H1 (cell line): ENCODE results near the gene SEMA3C. TPM values are rescaled to one million over a fixed set of nuclear protein-coding genes. Genes with fewer than 3 reads are reported as not detected.

Source experiments
- CTCF ChIA-PET: fragments of 300-600 bp; sonication (Branson Sonifier 250); formaldehyde crosslinking; loops from one replicate; lab custom pipeline; 2021; ENCODE audit not compliant: partially characterized antibody; lab: Charles Lee
- POLR2A ChIA-PET: fragments of 300-600 bp; sonication (Branson Sonifier 250); formaldehyde crosslinking; loops from one replicate; lab custom pipeline; 2021; ENCODE audit warnings: inconsistent platforms; ENCODE audit not compliant: partially characterized antibody; lab: Charles Lee
- DNase-seq, 2 experiments: peaks; one replicate each; pipeline versions ENCODE4 v3.0.0 to v3.0.0-alpha.2; 2010 to 2022; ENCODE audit warnings: low spot score in 2 of 2, low read depth in 1 of 2, mixed read lengths in 1 of 2
- FAIRE-seq: peaks from 2 replicates; lab custom pipeline; 2011; peaks lifted over from hg19 to GRCh38; lab: Jason Lieb, UNC
- H2AFZ ChIP-seq: 2 replicates; pipeline ENCODE4 v1.8.1; 2012; ENCODE audit warnings: low read length, inconsistent platforms
- H2AK5ac ChIP-seq: 2 replicates; pipeline ENCODE4 v1.6.1; 2013; ENCODE audit warnings: low read depth, low read length
- H2BK120ac ChIP-seq: replicated peaks from 2 replicates; pipeline ENCODE3; 2013; ENCODE audit warnings: low read depth, low read length, inconsistent platforms
- H2BK12ac ChIP-seq: 2 replicates; pipeline ENCODE4 v1.6.1; 2013; ENCODE audit warnings: low read depth, low read length
- H2BK15ac ChIP-seq: 2 replicates; pipeline ENCODE4 v1.6.1; 2013; ENCODE audit warnings: low read length
- H2BK20ac ChIP-seq: 2 replicates; pipeline ENCODE4 v1.6.1; 2013; ENCODE audit warnings: low read length
- H2BK5ac ChIP-seq: 2 replicates; pipeline ENCODE4 v1.6.1; 2013; ENCODE audit warnings: low read depth, low read length
- H3K14ac ChIP-seq: 2 replicates; pipeline ENCODE4 v1.6.1; 2013; ENCODE audit warnings: inconsistent platforms; ENCODE audit not compliant: insufficient read length
- H3K18ac ChIP-seq: 2 replicates; pipeline ENCODE4 v1.6.1; 2013; ENCODE audit warnings: low read length; ENCODE audit errors: extremely low read depth
- H3K23ac ChIP-seq: 2 replicates; pipeline ENCODE4 v1.6.1; 2013; ENCODE audit warnings: inconsistent platforms; ENCODE audit not compliant: insufficient read length
- H3K23me2 ChIP-seq: 2 replicates; pipeline ENCODE4 v1.6.1; 2013; ENCODE audit warnings: low read depth, low read length
- H3K27ac ChIP-seq: 2 replicates; pipeline ENCODE4 v1.6.1; 2011; ENCODE audit warnings: low read depth, low read length, inconsistent platforms
- H3K27me3 ChIP-seq, 4 experiments: replicated peaks in 1 of 4; 1 replicate in 1 of 4; 2 replicates in 3 of 4; pipeline versions ENCODE4 v1.6.1 to v1.8.1; 2011 to 2013; ENCODE audit warnings: low read length in 3 of 4, mild to moderate bottlenecking in 3 of 4, inconsistent platforms in 2 of 4, mixed read lengths in 2 of 4, moderate library complexity in 1 of 4; ENCODE audit not compliant: control insufficient read depth in 3 of 4, insufficient read depth in 3 of 4; ENCODE audit errors: extremely low read depth in 1 of 4
- H3K36me3 ChIP-seq, 4 experiments: 2 replicates each; pipeline versions ENCODE4 v1.6.1 to v1.8.1; 2011 to 2013; ENCODE audit warnings: mild to moderate bottlenecking in 4 of 4, low read length in 3 of 4, moderate library complexity in 2 of 4, control low read depth in 1 of 4, inconsistent platforms in 1 of 4; ENCODE audit not compliant: insufficient read depth in 4 of 4, control insufficient read depth in 2 of 4
- H3K4ac ChIP-seq: replicated peaks from 2 replicates; pipeline ENCODE3; 2013; ENCODE audit warnings: low read length, low read depth, mixed read lengths, inconsistent platforms; ENCODE audit not compliant: insufficient read length
- H3K4me1 ChIP-seq, 4 experiments: replicated peaks in 1 of 4; 1 replicate in 1 of 4; 2 replicates in 3 of 4; pipeline versions ENCODE4 v1.6.1 to v1.8.1; 2011 to 2013; ENCODE audit warnings: low read length in 3 of 4, inconsistent platforms in 2 of 4, mixed read lengths in 1 of 4; ENCODE audit not compliant: insufficient read depth in 4 of 4, control insufficient read depth in 3 of 4
- H3K4me2 ChIP-seq, 2 experiments: 2 replicates each; pipeline versions ENCODE4 v1.6.1 to v1.8.1; 2011 to 2013; ENCODE audit warnings: low read depth in 2 of 2, low read length in 2 of 2, control low read depth in 1 of 2, inconsistent platforms in 1 of 2, mild to moderate bottlenecking in 1 of 2; ENCODE audit not compliant: insufficient read depth in 1 of 2
- H3K4me3 ChIP-seq, 4 experiments: fragments of 200-600, 300-600 bp in 1 of 4; sonication (generic), shearing (Covaris generic), sonication (Bioruptor Twin) in 1 of 4; 2 replicates each; pipeline versions ENCODE4 v1.5.1 to v1.8.1; 2011 to 2016; ENCODE audit warnings: low read length in 4 of 4, low read depth in 3 of 4, control low read depth in 2 of 4, inconsistent platforms in 2 of 4, mild to moderate bottlenecking in 2 of 4, mixed read lengths in 1 of 4, moderate library complexity in 1 of 4; ENCODE audit not compliant: insufficient read depth in 2 of 4; ENCODE audit errors: extremely low read depth in 1 of 4
- H3K56ac ChIP-seq: replicated peaks from 2 replicates; pipeline ENCODE3; 2013; ENCODE audit warnings: low read depth, mild to moderate bottlenecking, mixed read lengths, low read length, inconsistent platforms; ENCODE audit not compliant: insufficient read length
- H3K79me1 ChIP-seq: 2 replicates; pipeline ENCODE4 v1.6.1; 2013; ENCODE audit warnings: low read depth, low read length, control low read depth
- H3K79me2 ChIP-seq, 2 experiments: 2 replicates each; pipeline versions ENCODE4 v1.6.1 to v1.8.1; 2012 to 2013; ENCODE audit warnings: low read length in 2 of 2, mild to moderate bottlenecking in 2 of 2, inconsistent platforms in 1 of 2; ENCODE audit not compliant: insufficient read depth in 2 of 2, control insufficient read depth in 1 of 2
- H3K9ac ChIP-seq, 4 experiments: replicated peaks in 1 of 4; 1 replicate in 1 of 4; 2 replicates in 3 of 4; pipeline versions ENCODE4 v1.6.1 to v1.8.1; 2011 to 2013; ENCODE audit warnings: low read depth in 3 of 4, low read length in 3 of 4, control low read depth in 2 of 4, mild to moderate bottlenecking in 2 of 4, moderate library complexity in 2 of 4, inconsistent platforms in 1 of 4; ENCODE audit errors: extremely low read depth in 1 of 4
- H3K9me3 ChIP-seq, 2 experiments: 2 replicates each; pipeline versions ENCODE4 v1.6.1 to v1.8.1; 2012 to 2013; ENCODE audit warnings: mild to moderate bottlenecking in 2 of 2, moderate library complexity in 2 of 2, control low read depth in 1 of 2, inconsistent platforms in 1 of 2, low read depth in 1 of 2, low read length in 1 of 2, mixed read lengths in 1 of 2; ENCODE audit not compliant: insufficient read depth in 2 of 2
- H4K20me1 ChIP-seq, 2 experiments: replicated peaks in 1 of 2; 2 replicates each; pipeline versions ENCODE3 to v1.8.1; 2011 to 2013; ENCODE audit warnings: inconsistent platforms in 2 of 2, low read length in 2 of 2, mild to moderate bottlenecking in 1 of 2; ENCODE audit not compliant: insufficient read depth in 2 of 2, control insufficient read depth in 1 of 2
- H4K5ac ChIP-seq: 2 replicates; pipeline ENCODE4 v1.6.1; 2013; ENCODE audit warnings: low read length, low read depth, mixed read lengths, inconsistent platforms; ENCODE audit not compliant: insufficient read length
- H4K8ac ChIP-seq: 2 replicates; pipeline ENCODE4 v1.8.0; 2013; ENCODE audit warnings: mild to moderate bottlenecking, moderate library complexity, low read length, inconsistent platforms; ENCODE audit not compliant: insufficient read depth; ENCODE audit errors: extremely low read depth
- H4K91ac ChIP-seq: replicated peaks from 2 replicates; pipeline ENCODE3; 2013; ENCODE audit warnings: low read length, mixed read lengths, inconsistent platforms; ENCODE audit not compliant: insufficient read length
- ASH2L ChIP-seq: fragments of 200-600, 300-600 bp; sonication (generic); IDR thresholded peaks from one replicate; pipeline ENCODE4 v1.7.1; 2017; ENCODE audit warnings: low read length
- BCL11A ChIP-seq, 2 experiments: IDR thresholded peaks; one replicate each; pipeline ENCODE4 v1.6.1; 2011; ENCODE audit warnings: low read depth in 2 of 2, low read length in 2 of 2, mild to moderate bottlenecking in 2 of 2
- CBX5 ChIP-seq: fragments of 300-800, 300-1000 bp; sonication (generic); IDR thresholded peaks from 2 replicates; pipeline ENCODE4 v1.7.1; 2016; ENCODE audit warnings: antibody characterized with exemption, low read length, low read depth
- GABPA ChIP-seq: IDR thresholded peaks from 2 replicates; pipeline ENCODE4 v1.6.1; 2011; ENCODE audit warnings: mild to moderate bottlenecking, low read length, moderate library complexity, borderline replicate concordance; ENCODE audit not compliant: insufficient read depth
- GTF2F1 ChIP-seq: IDR thresholded peaks from 2 replicates; pipeline ENCODE4 v1.6.1; 2012; ENCODE audit warnings: low read depth, low read length, improper control_type of control experiment, borderline replicate concordance
- MAFK ChIP-seq: IDR thresholded peaks from 2 replicates; pipeline ENCODE4 v1.6.1; 2012; ENCODE audit warnings: low read depth, mild to moderate bottlenecking, improper control_type of control experiment, low read length
- NANOG ChIP-seq: IDR thresholded peaks from 2 replicates; pipeline ENCODE4 v1.6.1; 2011; ENCODE audit warnings: low read length, low read depth, mild to moderate bottlenecking, inconsistent platforms; ENCODE audit not compliant: insufficient read depth, poor library complexity, severe bottlenecking
- RXRA ChIP-seq: IDR thresholded peaks from 2 replicates; pipeline ENCODE4 v1.6.1; 2011; ENCODE audit warnings: low read depth, mild to moderate bottlenecking, low read length, moderate library complexity; ENCODE audit not compliant: insufficient read depth
- SAP30 ChIP-seq: fragments of 300-600 bp; sonication (generic); IDR thresholded peaks from 2 replicates; pipeline ENCODE4 v1.7.1; 2012; ENCODE audit warnings: low read length, moderate library complexity, mild to moderate bottlenecking, inconsistent platforms; ENCODE audit not compliant: insufficient read depth, insufficient replicate concordance
- SIRT6 ChIP-seq: IDR thresholded peaks from one replicate; pipeline ENCODE4 v1.7.1; 2012; ENCODE audit warnings: low read length, inconsistent platforms
- SIX5 ChIP-seq: IDR thresholded peaks from 2 replicates; pipeline ENCODE4 v1.6.1; 2011; ENCODE audit warnings: mild to moderate bottlenecking, low read depth, low read length
- TEAD4 ChIP-seq: IDR thresholded peaks from 2 replicates; pipeline ENCODE4 v1.6.1; 2012; ENCODE audit warnings: low read depth, low read length, inconsistent platforms, mixed read lengths
- WGBS, 2 experiments: shearing (Covaris generic) in 1 of 2; methylation state at CpG; one replicate each; pipeline versions ENCODE4 v1.1.6 to v1.1.7; 2013 to 2015; ENCODE audit warnings: low lambda C conversion rate in 2 of 2, mixed read lengths in 2 of 2, inconsistent platforms in 1 of 2, low coverage in 1 of 2, missing lambda C conversion rate in 1 of 2; ENCODE audit not compliant: insufficient replicate concordance in 2 of 2, insufficient coverage in 1 of 2, insufficient read length in 1 of 2; ENCODE audit errors: extremely low coverage in 1 of 2, missing lambda C conversion rate in 1 of 2; 5-methylcytosine and 5-hydroxymethylcytosine counted together
- polyA plus RNA-seq, 7 experiments: library from polyadenylated mRNA; depleted of rRNA in 3 of 7; stranded (reverse) in 5 of 7; unstranded in 2 of 7; fragments of >200 nt in 5 of 7; fragments of 200-250 nt in 2 of 7; gene quantifications; 1 replicate in 5 of 7; 2 replicates in 1 of 7; 4 replicates in 1 of 7; pipeline versions ENCODE4 v1.2.1 to v1.2.3, GENCODE V29; 2011 to 2013; ENCODE audit warnings: missing spikeins in 2 of 7, mixed read lengths in 2 of 7
- total RNA-seq: library from RNA; stranded (reverse); fragmentation: NEBNext Ultra II Directional; extraction: Animal tissue kit (Norgen Biotek cat#: 25700); gene quantifications from 2 replicates; pipeline ENCODE4 v1.2.1, GENCODE V29; 2021

SEMA3C gene
- total and polyA plus RNA-seq, 2 of the 8 experiments (the other 6 are each of a cell fraction or from before 2014, with no cell fraction given): 0.15 to 1.4 TPM

DNA sequence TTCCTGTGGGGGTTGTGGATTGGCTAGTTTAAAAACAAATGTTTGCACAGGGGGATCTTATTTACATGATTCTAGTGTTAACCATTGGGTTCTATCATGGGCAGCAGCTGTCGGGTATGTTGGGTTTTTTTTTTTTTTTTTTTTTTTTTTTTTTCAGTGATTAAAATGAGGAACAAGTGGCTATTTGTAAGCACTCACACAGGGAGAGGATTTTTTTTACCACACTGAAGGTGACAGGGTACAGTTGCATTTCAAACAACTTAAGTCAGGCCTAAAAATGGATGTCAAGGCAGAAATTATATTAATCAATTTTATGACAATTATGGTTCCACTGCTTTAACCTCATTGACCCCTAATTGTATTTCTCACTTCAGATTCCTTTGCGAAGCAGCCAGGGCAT is 187.6 kb downstream of the SEMA3C start:
- CTCF ChIA-PET: interaction anchor here (0.6 to 2.5 kb wide), 6 partner anchors 10 to 681 kb away, joined by 3 to 5 read pairs (median 4); no protein-coding TSS in a partner anchor
- no peaks in the 10 kb centered on the region for H3K23me2 ChIP-seq
- WGBS, 2 experiments: 70% methylated on average over 2 of the region's 2 CpGs; no CpG with 5 or more reads in 1 of the 2 experiments
- POLR2A ChIA-PET: no interaction called here
- H3K36me3 ChIP-seq: no peaks in the 10 kb centered on the region
- no peaks in the 10 kb centered on the region for H4K20me1 ChIP-seq
- H3K27me3 ChIP-seq: 0 out of 7 replicates have a peak, but pooled peaks cover 0 to 2% (median 0%) of the 10 kb centered on the region in 4 experiments
- no peak overlapping the region for H3K9ac ChIP-seq
- TF ChIP-seq TEAD4 (no peak), SIRT6 (no peak), SAP30 (no peak), GTF2F1 (no peak), BCL11A (IDR thresholded peaks at IDR 0.05; ENCODE audit: low read depth in 2 of 2, low read length in 2 of 2) (no peak), RXRA (no peak), NANOG (no peak), MAFK (no peak), ASH2L (no peak), CBX5 (no peak), GABPA (no peak), SIX5 (no peak)
- H4K8ac ChIP-seq: no peak overlapping the region
- H2AK5ac ChIP-seq: no peak overlapping the region
- no peak overlapping the region for H2BK12ac ChIP-seq
- no peaks in the 10 kb centered on the region for H3K79me2 ChIP-seq
- H2BK5ac ChIP-seq: no peak overlapping the region
- no peaks in the 10 kb centered on the region for H3K79me1 ChIP-seq
- peaks cover 0 to 4% (median 0%) of the 10 kb centered on the region in 4 experiments; a peak in 2 of 7 replicates for H3K4me1 ChIP-seq
- no peaks in the 10 kb centered on the region for H3K9me3 ChIP-seq
- no peak overlapping the region for H4K5ac ChIP-seq
- no peak overlapping the region for H3K14ac ChIP-seq
- no peak overlapping the region for H3K4me3 ChIP-seq
- H2BK120ac ChIP-seq: no peak overlapping the region
- no peak overlapping the region for H3K18ac ChIP-seq
- H4K91ac ChIP-seq: no peak overlapping the region
- H3K4me2 ChIP-seq: peak overlapping the region; percentile 11 to 17; a peak in 1 of 4 replicates
- H2BK15ac ChIP-seq: no peak overlapping the region
- DNase-seq: no peak
- H3K4ac ChIP-seq: no peak overlapping the region
- no peak overlapping the region for H3K23ac ChIP-seq
- FAIRE-seq: no peak
- no peak overlapping the region for H2BK20ac ChIP-seq
- H2AFZ ChIP-seq: 0 out of 2 replicates have a peak overlapping the region, but pooled peaks have one; percentile 25
- H3K56ac ChIP-seq: no peak overlapping the region
- H3K27ac ChIP-seq: no peak overlapping the region
